Kidney capillary endothelial cell (primary cell): ENCODE data around the gene RAB39A.
"Not testable (repeated sequence)": the region's sequence is repeated elsewhere in the genome, so short reads cannot be mapped to it uniquely, and the experiment has no call there.

Experiments
- DNase-seq: peaks from one replicate; pipeline ENCODE4 v3.0.0-alpha.2; 2018; ENCODE audit warnings: low spot score

The RAB39A gene

GRCh38 chr11:107928046-107928766 is at the start of gene RAB39A:
Gene RAB39A (plus strand): TSS chr11:107928448. CDS start chr11:107928569, 121 bp downstream.
- DNase-seq: peak; percentile 69

GRCh38 chr11:107881471-107881870 is 46.8 kb upstream of the RAB39A start:
- not testable (repeated sequence) for DNase-seq

GRCh38 chr11:107882095-107882820 is 46.0 kb upstream of the RAB39A start:
- no peak for DNase-seq

GRCh38 chr11:107898270-107898669 is 30.0 kb upstream of the RAB39A start:
- DNase-seq: peak; percentile 60

GRCh38 chr11:107908211-107908610 is 20.0 kb upstream of the RAB39A start:
- no peak for DNase-seq

GRCh38 chr11:107912415-107912814 is 15.8 kb upstream of the RAB39A start:
- not testable (repeated sequence) for DNase-seq

GRCh38 chr11:107915229-107915628 is 13.0 kb upstream of the RAB39A start:
- DNase-seq: no peak

- DNase-seq: peak; percentile 24
Observed at GRCh38 chr11:107916671-107917241, 11.5 kb upstream of the RAB39A start.

- DNase-seq: no peak
Observed at GRCh38 chr11:107921997-107922396, 6.3 kb upstream of the RAB39A start.

- not testable (repeated sequence) for DNase-seq
Observed at GRCh38 chr11:107923519-107923918, 4.7 kb upstream of the RAB39A start.

GRCh38 chr11:107924306-107924705 is 3.9 kb upstream of the RAB39A start:
- no peak for DNase-seq

- no peak for DNase-seq
Observed at GRCh38 chr11:107927559-107927958, 689 bp upstream of the RAB39A start.

- no peak for DNase-seq
Observed at GRCh38 chr11:107928767-107929507, 689 bp downstream of the RAB39A start.

- DNase-seq: no peak
Observed at GRCh38 chr11:107929611-107930200, 1.5 kb downstream of the RAB39A start.

- DNase-seq: no peak
Observed at GRCh38 chr11:107931206-107931605, 3.0 kb downstream of the RAB39A start.

GRCh38 chr11:107947904-107948303 is 19.7 kb downstream of the RAB39A start:
- no peak for DNase-seq

GRCh38 chr11:107948328-107948727 is 20.1 kb downstream of the RAB39A start:
- DNase-seq: not testable (repeated sequence)

- no peak for DNase-seq
Observed at GRCh38 chr11:107951155-107951554, 22.9 kb downstream of the RAB39A start.

GRCh38 chr11:107953446-107953845 is 25.2 kb downstream of the RAB39A start:
- no peak for DNase-seq

- DNase-seq: no peak
Observed at GRCh38 chr11:107956543-107956942, 28.3 kb downstream of the RAB39A start.

- no peak for DNase-seq
Observed at GRCh38 chr11:107957109-107957588, 28.9 kb downstream of the RAB39A start.

GRCh38 chr11:107961480-107961879 is 33.2 kb downstream of the RAB39A start:
- no peak for DNase-seq
